ENCODE results near the gene STRN4. TPM values are rescaled to one million over a fixed set of nuclear protein-coding genes. Genes with fewer than 3 reads are reported as not detected.

Gene STRN4
- total and polyA plus RNA-seq, 9 of the 15 experiments (the other 6 are each of a cell fraction or from before 2014, with no cell fraction given), result 0.62 to 83.7 (median 36.9) TPM

DNA sequence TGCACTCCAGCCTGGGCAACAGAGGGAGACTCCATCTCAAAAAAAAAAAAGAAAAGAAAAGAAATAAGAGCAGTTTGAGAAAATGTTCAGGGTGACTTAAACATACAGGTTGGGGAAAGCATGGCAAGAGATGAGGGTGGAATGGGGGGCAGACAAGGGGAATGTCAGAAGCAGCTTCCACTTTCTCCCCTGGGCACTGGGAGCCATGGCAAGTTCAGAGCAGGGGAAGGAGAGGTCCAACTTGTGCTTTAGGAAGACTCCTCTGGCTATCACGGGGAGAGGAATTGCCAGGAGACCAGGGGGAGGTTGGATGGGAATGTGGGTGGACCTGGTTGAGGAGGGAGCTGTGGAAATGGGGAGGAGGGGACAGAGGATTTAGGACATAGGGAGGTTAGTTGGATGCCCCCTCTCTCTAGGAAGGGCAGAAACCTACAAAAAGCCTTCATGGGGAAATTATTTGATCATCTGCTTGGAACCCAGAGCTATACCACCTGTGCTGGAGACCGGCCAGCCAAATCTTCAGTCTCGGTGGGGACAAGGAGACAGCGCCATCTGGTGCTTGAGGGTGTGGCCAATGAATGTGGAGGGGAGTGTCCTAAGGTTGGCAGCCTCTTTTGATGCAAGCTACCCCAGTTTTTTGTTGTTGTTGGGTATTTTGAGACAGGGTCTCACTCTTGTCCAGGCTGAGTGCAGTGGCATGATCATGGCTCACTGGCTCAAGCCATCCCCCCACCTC, 7.3 kb upstream of the STRN4 start (continued):
- TF ChIP-seq, protein P1, sequence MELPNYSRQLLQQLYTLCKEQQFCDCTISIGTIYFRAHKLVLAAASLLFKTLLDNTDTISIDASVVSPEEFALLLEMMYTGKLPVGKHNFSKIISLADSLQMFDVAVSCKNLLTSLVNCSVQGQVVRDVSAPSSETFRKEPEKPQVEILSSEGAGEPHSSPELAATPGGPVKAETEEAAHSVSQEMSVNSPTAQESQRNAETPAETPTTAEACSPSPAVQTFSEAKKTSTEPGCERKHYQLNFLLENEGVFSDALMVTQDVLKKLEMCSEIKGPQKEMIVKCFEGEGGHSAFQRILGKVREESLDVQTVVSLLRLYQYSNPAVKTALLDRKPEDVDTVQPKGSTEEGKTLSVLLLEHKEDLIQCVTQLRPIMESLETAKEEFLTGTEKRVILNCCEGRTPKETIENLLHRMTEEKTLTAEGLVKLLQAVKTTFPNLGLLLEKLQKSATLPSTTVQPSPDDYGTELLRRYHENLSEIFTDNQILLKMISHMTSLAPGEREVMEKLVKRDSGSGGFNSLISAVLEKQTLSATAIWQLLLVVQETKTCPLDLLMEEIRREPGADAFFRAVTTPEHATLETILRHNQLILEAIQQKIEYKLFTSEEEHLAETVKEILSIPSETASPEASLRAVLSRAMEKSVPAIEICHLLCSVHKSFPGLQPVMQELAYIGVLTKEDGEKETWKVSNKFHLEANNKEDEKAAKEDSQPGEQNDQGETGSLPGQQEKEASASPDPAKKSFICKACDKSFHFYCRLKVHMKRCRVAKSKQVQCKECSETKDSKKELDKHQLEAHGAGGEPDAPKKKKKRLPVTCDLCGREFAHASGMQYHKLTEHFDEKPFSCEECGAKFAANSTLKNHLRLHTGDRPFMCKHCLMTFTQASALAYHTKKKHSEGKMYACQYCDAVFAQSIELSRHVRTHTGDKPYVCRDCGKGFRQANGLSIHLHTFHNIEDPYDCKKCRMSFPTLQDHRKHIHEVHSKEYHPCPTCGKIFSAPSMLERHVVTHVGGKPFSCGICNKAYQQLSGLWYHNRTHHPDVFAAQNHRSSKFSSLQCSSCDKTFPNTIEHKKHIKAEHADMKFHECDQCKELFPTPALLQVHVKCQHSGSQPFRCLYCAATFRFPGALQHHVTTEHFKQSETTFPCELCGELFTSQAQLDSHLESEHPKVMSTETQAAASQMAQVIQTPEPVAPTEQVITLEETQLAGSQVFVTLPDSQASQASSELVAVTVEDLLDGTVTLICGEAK (IDR thresholded peaks at IDR 0.05), result no peak
- TF ChIP-seq, protein P1 (CRISPR knock-in tag; IDR thresholded peaks at IDR 0.05), result no peak
- TF ChIP-seq ZNF57 (CRISPR knock-in tag; IDR thresholded peaks at IDR 0.05) (no peak), ZNF121 (CRISPR knock-in tag; conservative IDR thresholded peaks at IDR 0.05) (no peak), ZNF224 (CRISPR knock-in tag; IDR thresholded peaks at IDR 0.05) (no peak), MIER1 (IDR thresholded peaks at IDR 0.05; ENCODE audit: low read depth) (no peak), BCL6 (CRISPR knock-in tag; IDR thresholded peaks at IDR 0.05) (no peak), COPS2 (conservative IDR thresholded peaks at IDR 0.05) (no peak), PHF21A (IDR thresholded peaks at IDR 0.05; ENCODE audit: borderline replicate concordance, low read depth) (no peak), BDP1 (IDR thresholded peaks at IDR 0.05; ENCODE audit: insufficient read depth, insufficient read length) (no peak), HDAC3 (IDR thresholded peaks at IDR 0.05; ENCODE audit: borderline replicate concordance, partially characterized antibody) (no peak), SP2 (IDR thresholded peaks at IDR 0.05; ENCODE audit: extremely low read depth, low read depth, low read length, poor library complexity, severe bottlenecking) (no peak)
- TF ChIP-seq, protein P2, sequence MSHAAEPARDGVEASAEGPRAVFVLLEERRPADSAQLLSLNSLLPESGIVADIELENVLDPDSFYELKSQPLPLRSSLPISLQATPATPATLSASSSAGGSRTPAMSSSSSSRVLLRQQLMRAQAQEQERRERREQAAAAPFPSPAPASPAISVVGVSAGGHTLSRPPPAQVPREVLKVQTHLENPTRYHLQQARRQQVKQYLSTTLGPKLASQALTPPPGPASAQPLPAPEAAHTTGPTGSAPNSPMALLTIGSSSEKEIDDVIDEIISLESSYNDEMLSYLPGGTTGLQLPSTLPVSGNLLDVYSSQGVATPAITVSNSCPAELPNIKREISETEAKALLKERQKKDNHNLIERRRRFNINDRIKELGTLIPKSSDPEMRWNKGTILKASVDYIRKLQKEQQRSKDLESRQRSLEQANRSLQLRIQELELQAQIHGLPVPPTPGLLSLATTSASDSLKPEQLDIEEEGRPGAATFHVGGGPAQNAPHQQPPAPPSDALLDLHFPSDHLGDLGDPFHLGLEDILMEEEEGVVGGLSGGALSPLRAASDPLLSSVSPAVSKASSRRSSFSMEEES (CRISPR knock-in tag; IDR thresholded peaks at IDR 0.05), result no peak
- TF ChIP-seq, protein P3, sequence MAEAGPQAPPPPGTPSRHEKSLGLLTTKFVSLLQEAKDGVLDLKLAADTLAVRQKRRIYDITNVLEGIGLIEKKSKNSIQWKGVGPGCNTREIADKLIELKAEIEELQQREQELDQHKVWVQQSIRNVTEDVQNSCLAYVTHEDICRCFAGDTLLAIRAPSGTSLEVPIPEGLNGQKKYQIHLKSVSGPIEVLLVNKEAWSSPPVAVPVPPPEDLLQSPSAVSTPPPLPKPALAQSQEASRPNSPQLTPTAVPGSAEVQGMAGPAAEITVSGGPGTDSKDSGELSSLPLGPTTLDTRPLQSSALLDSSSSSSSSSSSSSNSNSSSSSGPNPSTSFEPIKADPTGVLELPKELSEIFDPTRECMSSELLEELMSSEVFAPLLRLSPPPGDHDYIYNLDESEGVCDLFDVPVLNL (CRISPR knock-in tag; IDR thresholded peaks at IDR 0.05; ENCODE audit: low read depth), result no peak
- TF ChIP-seq, protein P4, sequence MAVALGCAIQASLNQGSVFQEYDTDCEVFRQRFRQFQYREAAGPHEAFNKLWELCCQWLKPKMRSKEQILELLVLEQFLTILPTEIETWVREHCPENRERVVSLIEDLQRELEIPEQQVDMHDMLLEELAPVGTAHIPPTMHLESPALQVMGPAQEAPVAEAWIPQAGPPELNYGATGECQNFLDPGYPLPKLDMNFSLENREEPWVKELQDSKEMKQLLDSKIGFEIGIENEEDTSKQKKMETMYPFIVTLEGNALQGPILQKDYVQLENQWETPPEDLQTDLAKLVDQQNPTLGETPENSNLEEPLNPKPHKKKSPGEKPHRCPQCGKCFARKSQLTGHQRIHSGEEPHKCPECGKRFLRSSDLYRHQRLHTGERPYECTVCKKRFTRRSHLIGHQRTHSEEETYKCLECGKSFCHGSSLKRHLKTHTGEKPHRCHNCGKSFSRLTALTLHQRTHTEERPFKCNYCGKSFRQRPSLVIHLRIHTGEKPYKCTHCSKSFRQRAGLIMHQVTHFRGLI (CRISPR knock-in tag; IDR thresholded peaks at IDR 0.05), result no peak
